Liver (tissue), 9 donors: Measurements from ENCODE around the gene IQSEC3. TPM values are rescaled to one million over a fixed set of nuclear protein-coding genes. Genes with fewer than 3 reads are reported as not detected.
A peak's percentile ranks its signal among the peaks of the same experiment; 100 is the strongest.

Experiments used
- DNase-seq: peaks from one replicate; pipeline ENCODE4 v3.0.0-alpha.2; 2017; ENCODE audit warnings: low spot score
- H3K27ac ChIP-seq, 2 donors: one replicate each; pipeline ENCODE4 v1.7.0; 2013; ENCODE audit warnings: inconsistent platforms in 2 of 2, low read length in 2 of 2, control low read depth in 1 of 2, low read depth in 1 of 2, mild to moderate bottlenecking in 1 of 2
- H3K27me3 ChIP-seq, 4 donors: one replicate each; pipeline versions ENCODE4 v1.6.1 to v1.7.0; 2013; ENCODE audit warnings: low read length in 3 of 4, inconsistent platforms in 1 of 4, mild to moderate bottlenecking in 1 of 4, moderate library complexity in 1 of 4; ENCODE audit not compliant: control insufficient read depth in 4 of 4, insufficient read depth in 4 of 4
- H3K36me3 ChIP-seq, 4 donors: one replicate each; pipeline versions ENCODE4 v1.6.1 to v1.7.0; 2013; ENCODE audit warnings: low read length in 3 of 4, mild to moderate bottlenecking in 3 of 4, low read depth in 1 of 4, moderate library complexity in 1 of 4; ENCODE audit not compliant: control insufficient read depth in 4 of 4, insufficient read depth in 3 of 4
- H3K4me1 ChIP-seq, 4 donors: one replicate each; pipeline versions ENCODE4 v1.6.1 to v1.7.0; 2013; ENCODE audit warnings: low read length in 3 of 4, mild to moderate bottlenecking in 3 of 4, moderate library complexity in 1 of 4; ENCODE audit not compliant: control insufficient read depth in 4 of 4, insufficient read depth in 4 of 4
- H3K4me3 ChIP-seq, 3 donors: one replicate each; pipeline versions ENCODE4 v1.6.1 to v1.7.0; 2013; ENCODE audit warnings: low read length in 3 of 3, control low read depth in 1 of 3, low read depth in 1 of 3, mild to moderate bottlenecking in 1 of 3
- H3K9ac ChIP-seq, 2 donors: one replicate each; pipeline ENCODE4 v1.7.0; 2013; ENCODE audit warnings: low read length in 2 of 2, mild to moderate bottlenecking in 2 of 2, moderate library complexity in 2 of 2, control low read depth in 1 of 2, low read depth in 1 of 2
- H3K9me3 ChIP-seq, 4 donors: one replicate each; pipeline versions ENCODE4 v1.6.1 to v1.7.0; 2013; ENCODE audit warnings: low read length in 3 of 4; ENCODE audit not compliant: control insufficient read depth in 4 of 4
- ATF3 ChIP-seq: IDR thresholded peaks from 2 replicates; pipeline ENCODE4 v1.6.1; 2016; ENCODE audit warnings: antibody characterized with exemption
- EGR1 ChIP-seq, 2 donors: IDR thresholded peaks; 2 replicates each; pipeline ENCODE4 v1.6.1; 2016 to 2018; ENCODE audit warnings: antibody characterized with exemption in 2 of 2, low read depth in 2 of 2
- FOXA1 ChIP-seq: IDR thresholded peaks from 2 replicates; pipeline ENCODE4 v1.6.1; 2016; ENCODE audit warnings: antibody characterized with exemption
- FOXA2 ChIP-seq: IDR thresholded peaks from 2 replicates; pipeline ENCODE4 v1.6.1; 2016; ENCODE audit warnings: antibody characterized with exemption
- GABPA ChIP-seq, 2 donors: IDR thresholded peaks in 1 of 2; conservative IDR thresholded peaks in 1 of 2; 2 replicates each; pipeline ENCODE4 v1.6.1; 2016; ENCODE audit warnings: antibody characterized with exemption in 2 of 2, mild to moderate bottlenecking in 1 of 2, moderate library complexity in 1 of 2
- HNF4A ChIP-seq, 2 donors: conservative IDR thresholded peaks; 2 replicates each; pipeline ENCODE4 v1.6.1; 2016; ENCODE audit warnings: antibody characterized with exemption in 2 of 2, mild to moderate bottlenecking in 2 of 2
- HNF4G ChIP-seq: IDR thresholded peaks from 2 replicates; pipeline ENCODE4 v1.6.1; 2016; ENCODE audit warnings: antibody characterized with exemption
- JUND ChIP-seq, 2 donors: IDR thresholded peaks; 2 replicates each; pipeline ENCODE4 v1.6.1; 2016; ENCODE audit warnings: antibody characterized with exemption in 2 of 2
- MAX ChIP-seq: IDR thresholded peaks from 2 replicates; pipeline ENCODE4 v1.6.1; 2016; ENCODE audit warnings: antibody characterized with exemption
- NR2F2 ChIP-seq: IDR thresholded peaks from 2 replicates; pipeline ENCODE4 v1.6.1; 2016; ENCODE audit warnings: antibody characterized with exemption
- RAD21 ChIP-seq, 2 donors: IDR thresholded peaks; 2 replicates each; pipeline ENCODE4 v1.6.1; 2016; ENCODE audit warnings: antibody characterized with exemption in 2 of 2, mild to moderate bottlenecking in 2 of 2
- REST ChIP-seq: IDR thresholded peaks from 2 replicates; pipeline ENCODE4 v1.6.1; 2016; ENCODE audit warnings: antibody characterized with exemption, mild to moderate bottlenecking
- RXRA ChIP-seq, 2 donors: IDR thresholded peaks; 2 replicates each; pipeline ENCODE4 v1.6.1; 2017 to 2018; ENCODE audit warnings: antibody characterized with exemption in 2 of 2, mild to moderate bottlenecking in 1 of 2
- SP1 ChIP-seq: IDR thresholded peaks from 2 replicates; pipeline ENCODE4 v1.6.1; 2018; ENCODE audit warnings: antibody characterized with exemption, mild to moderate bottlenecking
- TAF1 ChIP-seq: conservative IDR thresholded peaks from 2 replicates; pipeline ENCODE4 v1.6.1; 2016; ENCODE audit warnings: antibody characterized with exemption, mild to moderate bottlenecking
- YY1 ChIP-seq: IDR thresholded peaks from 2 replicates; pipeline ENCODE4 v1.6.1; 2016; ENCODE audit warnings: antibody characterized with exemption, mild to moderate bottlenecking
- ZBTB33 ChIP-seq: IDR thresholded peaks from 2 replicates; pipeline ENCODE4 v1.6.1; 2016; ENCODE audit warnings: antibody characterized with exemption
- WGBS: extraction: QIAGEN DNeasy Blood & Tissue Kit; methylation state at CpG from one replicate; pipeline ENCODE4 v1.1.7; 2013; 5-methylcytosine and 5-hydroxymethylcytosine counted together
- polyA plus RNA-seq, 2 donors: library from polyadenylated mRNA; stranded (reverse) in 1 of 2; unstranded in 1 of 2; fragments of 200-250 nt in 1 of 2; fragments of >200 nt in 1 of 2; fragmentation: Nextera tagmentation in 1 of 2; extraction: Ambion mirVana in 1 of 2; gene quantifications; one replicate each; pipeline versions ENCODE4 v1.2.1 to v1.2.3, GENCODE V29; 2013 to 2015
- total RNA-seq, 2 donors: library from RNA; depleted of rRNA; stranded (reverse); fragments of >200 nt; gene quantifications; one replicate each; pipeline ENCODE4 v1.2.3, GENCODE V29; 2014
- donor health status: healthy.
- donor health status: healthy.
- donor health status: healthy.
- donor health status: healthy.
- donor health status: healthy.

The IQSEC3 gene
- total and polyA plus RNA-seq, 4 donors, result under 0.01 to 0.79 (median 0.48) TPM

GRCh38 chr12:177336-177979 is 110.9 kb downstream of the IQSEC3 start:
- H3K27ac ChIP-seq, result peak overlapping the region in 1 of 2 donors; percentile 95
- H3K27me3 ChIP-seq, result no peaks in the 10 kb centered on the region
- H3K4me1 ChIP-seq, result peaks cover 6 to 29% (median 15%) of the 10 kb centered on the region in 4 donors
- H3K36me3 ChIP-seq, result no peaks in the 10 kb centered on the region
- H3K9me3 ChIP-seq, result no peaks in the 10 kb centered on the region
- H3K9ac ChIP-seq, result no peak overlapping the region
- no peak overlapping the region for H3K4me3 ChIP-seq
- DNase-seq, result no peak
- TF ChIP-seq NR2F2 (peak; percentile 25), RAD21 (IDR thresholded peaks at IDR 0.05) (no peak)
- WGBS, result 82% methylated on average over 11 of the region's 11 CpGs

GRCh38 chr12:177980-178828 is 111.6 kb downstream of the IQSEC3 start:
- Histone ChIP-seq H3K9ac (no peak overlapping the region), H3K36me3 (no peaks in the 10 kb centered on the region), H3K9me3 (no peaks in the 10 kb centered on the region), H3K4me3 (no peak overlapping the region), H3K27ac (no peak overlapping the region), H3K27me3 (no peaks in the 10 kb centered on the region), H3K4me1 (peaks cover 6 to 29% (median 14%) of the 10 kb centered on the region in 4 donors)
- 92% methylated on average over 20 of the region's 20 CpGs for WGBS
- no peak for TF ChIP-seq RAD21 (IDR thresholded peaks at IDR 0.05)
- TF ChIP-seq RXRA (IDR thresholded peaks at IDR 0.05), result no peak
- no peak for TF ChIP-seq NR2F2
- TF ChIP-seq REST, result no peak
- no peak for TF ChIP-seq YY1
- TF ChIP-seq GABPA (IDR thresholded peaks at IDR 0.05 in 1 of 2, conservative IDR thresholded peaks at IDR 0.05 in 1 of 2), result no peak
- TF ChIP-seq SP1, result no peak
- no peak for TF ChIP-seq FOXA2
- TF ChIP-seq HNF4G, result no peak
- no peak for TF ChIP-seq ATF3
- no peak for TF ChIP-seq TAF1
- TF ChIP-seq EGR1 (IDR thresholded peaks at IDR 0.05; ENCODE audit: low read depth in 2 of 2), result no peak
- no peak for DNase-seq

- no peaks in the 10 kb centered on the region for H3K27me3 ChIP-seq
- peaks cover 6 to 29% (median 14%) of the 10 kb centered on the region in 4 donors for H3K4me1 ChIP-seq
- no peak for DNase-seq
- WGBS, result 92% methylated on average over 3 of the region's 3 CpGs
- TF ChIP-seq ZBTB33 (no peak), GABPA (IDR thresholded peaks at IDR 0.05 in 1 of 2, conservative IDR thresholded peaks at IDR 0.05 in 1 of 2) (no peak), RAD21 (IDR thresholded peaks at IDR 0.05) (no peak), FOXA1 (no peak), MAX (no peak), YY1 (no peak), JUND (IDR thresholded peaks at IDR 0.05) (no peak), HNF4A (conservative IDR thresholded peaks at IDR 0.05) (no peak), NR2F2 (no peak), RXRA (IDR thresholded peaks at IDR 0.05) (no peak)
- H3K36me3 ChIP-seq, result no peaks in the 10 kb centered on the region
- no peak overlapping the region for H3K9ac ChIP-seq
- no peaks in the 10 kb centered on the region for H3K9me3 ChIP-seq
- H3K27ac ChIP-seq, result no peak overlapping the region
- no peak overlapping the region for H3K4me3 ChIP-seq
Observed at GRCh38 chr12:178829-179109, 112.2 kb downstream of the IQSEC3 start.
